ENCODE measurements around the gene GLI3.

GLI3 gene

GRCh38 chr7:42022056-42022455 lies 215.0 kb downstream of the GLI3 start:
- DNase-seq = no peak

- DNase-seq = no peak
Observed at GRCh38 chr7:42021631-42022030, 215.4 kb downstream of the GLI3 start.

DNA sequence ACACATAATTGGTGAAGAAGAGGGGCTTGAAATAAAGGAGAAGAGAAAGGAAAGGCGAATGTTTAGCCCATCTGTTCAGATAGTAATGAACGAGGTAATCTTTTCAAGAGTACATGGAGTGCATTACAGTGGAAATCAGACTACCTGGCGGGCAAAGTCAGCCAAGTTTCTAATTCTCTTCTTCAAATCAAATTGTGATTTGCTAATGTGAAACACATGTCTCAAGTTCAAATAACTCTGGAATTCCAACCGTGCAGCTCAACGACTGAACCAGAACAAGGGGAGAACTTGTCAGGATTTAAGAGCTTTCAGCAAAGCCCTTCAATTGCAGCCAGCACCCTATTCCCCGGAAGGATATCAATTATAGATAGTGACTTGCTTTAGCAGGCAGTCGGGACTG lies 216.9 kb downstream of the GLI3 start:
- DNase-seq = no peak

DNA sequence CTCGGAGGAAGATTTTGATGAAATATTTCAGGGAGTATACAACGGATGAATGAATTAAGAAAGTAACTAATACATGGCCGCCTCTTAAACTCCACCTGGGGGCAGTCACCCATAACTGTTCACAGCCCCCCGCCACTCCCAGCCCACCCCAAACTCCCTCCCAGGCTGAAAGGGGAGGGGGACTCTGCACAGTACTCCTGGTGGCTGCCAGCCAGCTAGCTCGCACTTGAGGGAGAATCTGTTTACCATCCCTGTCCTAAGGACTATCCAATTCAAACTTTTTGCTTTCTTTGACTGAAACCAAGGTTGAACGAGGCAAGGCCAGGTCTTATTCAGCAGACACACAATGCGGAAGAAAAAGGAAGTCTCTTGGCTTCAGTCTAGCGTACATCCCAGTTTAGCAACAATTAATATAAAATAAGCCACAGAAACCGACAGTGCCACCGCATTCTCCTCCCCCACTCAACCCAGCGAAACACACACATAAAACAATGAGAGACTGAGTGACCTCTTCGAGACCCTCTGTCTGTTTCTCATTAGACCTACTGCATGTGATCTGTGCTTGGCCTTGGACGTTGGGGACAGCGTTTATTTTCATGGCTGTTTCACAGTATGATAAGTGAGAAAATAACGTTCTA lies 219.5 kb downstream of the GLI3 start:
- DNase-seq = no peak

DNA sequence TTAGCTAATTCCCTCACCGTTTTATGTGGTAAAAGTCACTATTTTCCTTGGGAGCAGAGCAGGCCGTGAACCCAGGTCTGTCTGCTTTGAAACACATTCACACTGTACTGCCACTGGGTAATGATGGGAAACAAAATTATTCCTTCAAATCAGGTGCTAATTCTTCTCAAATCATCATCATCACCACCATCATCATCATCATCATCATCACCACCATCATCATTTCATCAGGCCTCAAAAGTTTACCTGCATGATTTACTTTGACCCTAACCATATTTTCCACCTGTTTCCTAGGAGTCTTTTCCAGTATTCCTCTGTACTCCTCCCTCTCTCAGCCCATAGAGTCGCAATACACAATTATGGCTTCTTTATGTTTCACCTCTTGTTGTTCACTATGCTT lies 220.5 kb downstream of the GLI3 start:
- DNase-seq = no peak

DNA sequence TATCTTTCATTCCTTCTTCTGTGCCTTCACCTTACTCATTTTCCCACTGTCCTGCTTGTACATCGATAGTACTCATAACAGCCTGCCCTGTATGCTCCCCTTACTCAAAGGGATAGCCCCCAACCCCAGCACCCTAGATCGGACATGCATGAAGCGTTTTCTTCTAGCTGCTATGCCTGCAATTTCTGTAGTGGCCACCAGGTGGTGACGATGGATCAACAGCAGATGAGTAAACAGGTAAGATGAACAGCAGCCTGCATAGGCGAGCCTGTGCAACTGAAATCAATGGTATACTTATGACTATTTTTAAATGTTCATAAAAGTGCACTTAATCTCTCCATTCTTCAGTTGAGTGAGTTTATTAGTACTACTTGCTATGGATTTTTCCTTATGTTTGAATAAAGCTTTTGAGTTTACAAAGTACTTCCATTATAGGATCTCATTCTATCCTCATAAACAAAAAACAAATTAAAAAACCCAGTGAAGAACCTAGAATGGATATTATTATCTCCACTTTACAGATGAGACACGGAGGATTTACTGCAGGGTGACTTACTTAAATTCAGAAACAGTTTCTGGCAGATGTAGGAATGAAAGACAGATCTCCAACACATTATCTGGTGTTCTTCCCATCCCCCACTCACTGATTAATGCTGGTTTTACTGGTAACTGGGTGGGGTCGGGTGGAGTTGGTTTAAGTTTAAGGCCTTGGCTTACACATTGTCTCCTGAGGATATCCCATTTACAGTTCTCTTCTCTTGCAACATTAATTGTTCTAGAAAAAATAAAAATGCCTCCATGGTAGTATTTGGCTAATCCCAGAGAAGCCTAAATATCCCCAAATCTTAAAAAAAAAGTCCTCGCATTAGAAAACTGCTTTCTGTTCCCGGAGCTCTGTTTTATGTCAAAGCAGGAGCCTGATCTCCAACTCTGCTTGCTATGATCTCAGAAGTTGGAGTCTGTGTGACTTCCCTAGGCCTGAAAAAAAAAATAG lies 222.1 kb downstream of the GLI3 start:
- no peak for DNase-seq

GRCh38 chr7:42012786-42013360 lies 224.1 kb downstream of the GLI3 start:
- DNase-seq = no peak

GRCh38 chr7:42012313-42012712 lies 224.7 kb downstream of the GLI3 start:
- DNase-seq = no peak

GRCh38 chr7:42011846-42012245 lies 225.2 kb downstream of the GLI3 start:
- no peak for DNase-seq

GRCh38 chr7:42010751-42011150 lies 226.3 kb downstream of the GLI3 start:
- no peak for DNase-seq

DNA sequence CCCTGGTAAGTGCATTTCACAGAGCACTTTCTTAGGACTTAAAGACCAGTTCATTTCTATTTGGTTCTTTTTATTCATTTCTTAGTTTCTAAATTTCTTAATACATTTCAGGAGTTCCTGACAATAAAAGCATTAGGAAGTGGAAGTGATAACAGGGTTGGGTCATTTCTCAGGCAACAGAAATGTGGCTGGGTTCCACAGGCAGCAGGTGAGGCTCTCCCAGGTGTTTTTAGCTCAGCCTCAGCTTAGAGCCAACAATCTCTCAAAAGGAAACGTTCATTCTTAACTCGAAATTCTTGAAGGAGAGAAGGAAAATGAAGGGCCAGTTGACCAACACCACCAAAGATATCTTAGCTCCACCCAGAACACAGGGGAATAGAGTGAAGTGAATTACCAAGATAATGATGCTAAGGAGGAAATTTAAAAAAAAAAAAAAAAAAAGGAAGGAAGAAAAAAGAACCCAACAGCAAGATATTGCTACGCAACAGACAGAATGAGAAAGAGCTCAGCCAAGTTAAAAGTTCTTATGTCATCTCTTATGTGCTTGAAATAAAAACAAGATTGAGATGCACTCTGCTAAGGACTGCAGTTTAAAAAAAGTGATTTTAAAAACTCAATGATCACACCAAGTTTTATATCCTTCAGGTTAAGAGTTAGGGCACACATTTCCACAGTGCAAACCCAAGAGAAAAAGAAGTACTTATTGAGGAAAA lies 230.1 kb downstream of the GLI3 start:
- no peak for DNase-seq

DNA sequence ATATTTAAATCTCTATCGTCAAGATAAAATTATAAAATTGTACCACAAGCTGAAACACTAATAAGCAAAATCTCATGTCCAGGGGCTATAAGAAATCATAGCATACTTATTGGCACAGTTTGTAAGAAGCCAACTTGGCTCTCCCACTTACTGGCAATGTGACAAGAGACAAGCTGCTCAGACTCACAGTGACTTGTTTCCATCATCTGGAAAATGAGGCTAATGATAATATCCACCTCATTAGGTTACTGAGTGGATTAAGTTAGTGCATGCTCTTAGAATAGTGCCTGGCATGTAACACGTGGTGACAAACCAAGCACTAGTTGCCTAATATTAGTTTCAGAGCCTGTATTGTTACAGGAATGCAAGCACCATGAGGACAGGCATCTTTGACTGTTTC lies 234.4 kb downstream of the GLI3 start:
- no peak for DNase-seq

DNA sequence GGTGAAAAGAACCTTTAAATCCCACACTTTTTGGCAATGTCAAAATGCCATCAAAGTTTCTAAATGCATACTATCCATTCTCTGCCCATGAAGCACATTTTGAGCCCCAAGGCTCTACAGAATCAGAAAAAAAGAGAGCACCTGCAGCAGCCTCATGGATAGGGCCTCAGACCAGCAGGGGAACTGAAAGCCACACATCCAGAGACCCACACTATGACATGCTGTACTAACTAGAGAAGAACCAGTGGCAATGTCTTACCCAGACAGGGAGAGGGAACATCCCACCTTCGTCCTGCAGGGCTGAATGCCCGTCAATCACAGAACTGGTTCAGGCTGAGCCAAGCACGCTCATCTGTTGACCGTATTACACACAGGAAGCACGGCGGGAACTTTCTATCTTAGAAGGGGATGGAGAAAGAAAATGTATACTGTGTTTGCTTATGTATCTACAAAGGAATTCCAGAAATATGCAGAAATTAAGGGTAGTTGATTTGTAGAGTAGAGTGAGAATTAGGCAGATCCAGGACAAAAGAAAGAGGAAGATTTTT lies 237.2 kb downstream of the GLI3 start:
- no peak for DNase-seq

GRCh38 chr7:41998041-41998440 lies 239.0 kb downstream of the GLI3 start:
- no peak for DNase-seq

DNA sequence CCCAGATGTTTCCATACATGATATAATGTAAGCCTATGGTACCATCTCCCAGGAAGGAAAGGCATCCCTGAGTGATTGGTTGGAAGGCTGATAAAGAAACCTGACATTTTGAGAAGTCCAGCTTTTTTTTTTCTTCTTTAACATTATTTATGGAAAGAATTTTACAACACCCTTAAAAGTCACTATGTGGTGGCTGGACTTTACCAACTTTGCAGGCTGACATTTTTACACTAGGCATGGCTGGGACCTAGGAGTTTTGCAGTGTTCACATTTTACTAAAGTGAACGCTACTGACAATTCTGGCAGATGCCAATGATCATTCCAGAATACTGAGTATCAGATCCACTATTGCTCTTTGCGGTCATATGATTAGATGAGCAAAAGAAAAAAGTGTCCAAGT lies 239.9 kb downstream of the GLI3 start:
- no peak for DNase-seq

DNA sequence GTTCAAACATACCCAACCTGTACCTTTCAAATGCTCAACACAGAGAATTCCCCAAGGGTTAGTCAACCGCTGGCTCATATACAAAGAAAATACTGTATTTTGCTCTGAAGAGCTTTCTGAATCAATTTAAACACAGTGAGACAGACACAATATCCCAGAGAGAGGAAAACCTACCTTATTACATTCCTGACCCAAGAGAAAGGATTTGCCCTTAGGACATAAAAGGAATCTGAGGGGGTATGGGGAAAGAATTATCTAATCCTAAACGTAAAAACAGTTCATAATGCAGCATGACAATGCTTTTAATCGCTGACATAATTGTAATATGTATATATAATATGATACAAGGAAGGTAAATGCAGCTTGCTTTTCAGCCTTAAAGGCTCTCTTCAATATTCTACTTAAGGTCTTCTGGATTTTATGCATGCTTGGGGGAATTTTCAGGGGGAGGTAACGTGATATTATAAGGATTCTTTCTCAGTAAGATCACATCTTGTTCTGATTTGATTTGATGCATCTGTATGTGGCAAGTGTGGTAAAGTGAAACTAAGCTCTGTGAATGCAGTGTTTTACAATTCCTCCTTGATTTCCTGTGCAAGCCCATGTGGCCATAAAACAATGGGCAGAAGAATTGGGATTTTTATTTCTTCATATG lies 240.5 kb downstream of the GLI3 start:
- DNase-seq = no peak

- DNase-seq = no peak
Observed at GRCh38 chr7:41995632-41996271, 241.3 kb downstream of the GLI3 start.

- no peak for DNase-seq
Observed at GRCh38 chr7:41994746-41995110, 242.3 kb downstream of the GLI3 start.

- DNase-seq = no peak
Observed at GRCh38 chr7:41994036-41994745, 242.8 kb downstream of the GLI3 start.

DNA sequence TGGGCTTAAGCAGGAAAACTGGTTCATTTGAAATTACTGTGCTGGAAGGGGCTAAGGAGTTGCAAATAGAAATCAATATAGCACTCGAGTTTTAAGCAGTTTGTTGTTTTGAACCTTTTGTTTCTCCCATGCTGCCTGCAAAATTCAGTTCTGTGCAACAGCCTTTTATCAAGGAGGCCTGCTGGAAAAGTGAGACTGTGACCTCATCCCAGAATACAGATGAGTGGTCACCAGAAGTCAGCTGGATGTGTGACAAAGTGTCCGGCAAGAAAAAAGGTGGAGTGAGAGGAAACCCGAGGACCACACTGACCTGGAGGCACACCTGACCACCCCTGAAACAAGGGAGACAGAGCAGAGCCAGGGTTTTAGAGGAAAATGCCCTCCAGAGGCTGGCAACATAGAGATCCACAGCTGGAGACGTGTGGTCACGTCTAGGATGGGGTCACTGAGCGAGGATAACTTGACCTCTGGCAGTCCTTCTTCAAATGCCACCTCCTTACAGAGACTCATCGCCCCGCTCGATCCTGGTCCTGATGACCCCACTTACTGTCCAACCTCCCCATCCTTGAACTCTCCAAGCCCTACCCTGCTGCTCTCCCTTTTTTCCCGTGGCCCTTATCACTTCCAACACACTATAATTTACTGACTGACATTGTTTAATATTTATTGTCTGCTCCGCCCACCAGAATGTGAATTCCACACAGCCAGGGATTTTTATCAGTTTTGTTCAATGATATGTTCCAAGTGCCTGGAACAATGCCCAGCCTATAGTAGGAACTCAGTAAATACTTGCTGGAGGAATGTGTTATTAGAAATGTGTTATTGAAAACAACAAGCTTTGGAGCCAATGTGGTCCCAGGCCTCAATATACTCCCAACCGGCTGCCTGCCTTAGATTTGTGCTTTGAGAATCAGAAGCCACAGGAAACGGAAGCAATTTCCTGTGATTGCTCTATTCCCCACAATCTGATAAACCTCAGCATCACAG lies 243.8 kb downstream of the GLI3 start:
- no peak for DNase-seq
